GM04504 (cell line): ENCODE results near the gene NDOR1.
A peak's percentile ranks its signal among the peaks of the same experiment; 100 is the strongest.
"Not testable (repeated sequence)": the region's sequence is repeated elsewhere in the genome, so short reads cannot be mapped to it uniquely, and the experiment has no call there.

Experiments
- DNase-seq: peaks from one replicate; pipeline ENCODE4 v3.0.0-alpha.2; 2012; ENCODE audit warnings: low read depth

Gene NDOR1

DNA sequence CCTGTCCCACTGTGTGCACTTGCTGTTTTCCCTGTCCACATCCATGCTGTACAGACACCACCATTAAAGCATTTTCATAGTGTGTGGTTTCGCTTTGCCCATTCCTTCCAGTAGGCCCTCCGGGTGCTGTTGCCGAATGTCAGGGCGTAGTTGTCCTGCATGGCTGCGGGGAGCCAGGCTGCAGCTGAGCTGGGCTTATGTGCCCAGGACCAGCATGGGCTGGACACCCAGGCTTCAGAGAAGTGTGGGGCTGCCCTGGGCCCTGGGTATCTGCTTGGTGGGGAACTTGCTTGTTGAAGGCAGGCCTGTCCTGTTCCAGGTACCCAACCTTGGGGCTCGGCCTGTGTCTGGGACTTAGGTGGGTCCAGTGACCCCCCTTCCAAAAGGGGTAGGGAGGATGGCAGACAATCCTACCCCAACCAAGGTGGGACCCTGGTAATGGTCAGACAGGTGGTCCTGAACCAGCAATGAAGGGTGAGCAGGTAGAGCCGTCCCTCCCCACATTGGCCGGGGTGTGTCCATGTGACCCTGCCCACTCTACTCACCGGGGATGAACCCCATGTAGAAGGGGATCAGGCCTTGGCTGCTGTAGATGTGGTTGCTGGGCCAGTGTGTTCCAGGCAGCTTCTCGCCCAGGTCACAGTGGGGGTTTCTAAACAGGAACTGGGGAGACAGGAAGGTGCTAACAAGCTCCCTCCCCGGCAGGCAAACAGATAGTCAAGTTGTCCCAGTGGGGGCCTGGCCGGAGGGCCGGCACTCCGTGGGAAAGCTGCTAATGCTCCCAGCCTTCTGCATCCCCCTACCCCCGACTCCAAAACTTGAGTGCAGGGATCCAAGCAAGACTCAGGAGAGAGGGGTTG, 38.4 kb downstream of the NDOR1 start:
- no peak for DNase-seq

GRCh38 chr9:137244486-137245449, 39.3 kb downstream of the NDOR1 start:
- no peak for DNase-seq

DNA sequence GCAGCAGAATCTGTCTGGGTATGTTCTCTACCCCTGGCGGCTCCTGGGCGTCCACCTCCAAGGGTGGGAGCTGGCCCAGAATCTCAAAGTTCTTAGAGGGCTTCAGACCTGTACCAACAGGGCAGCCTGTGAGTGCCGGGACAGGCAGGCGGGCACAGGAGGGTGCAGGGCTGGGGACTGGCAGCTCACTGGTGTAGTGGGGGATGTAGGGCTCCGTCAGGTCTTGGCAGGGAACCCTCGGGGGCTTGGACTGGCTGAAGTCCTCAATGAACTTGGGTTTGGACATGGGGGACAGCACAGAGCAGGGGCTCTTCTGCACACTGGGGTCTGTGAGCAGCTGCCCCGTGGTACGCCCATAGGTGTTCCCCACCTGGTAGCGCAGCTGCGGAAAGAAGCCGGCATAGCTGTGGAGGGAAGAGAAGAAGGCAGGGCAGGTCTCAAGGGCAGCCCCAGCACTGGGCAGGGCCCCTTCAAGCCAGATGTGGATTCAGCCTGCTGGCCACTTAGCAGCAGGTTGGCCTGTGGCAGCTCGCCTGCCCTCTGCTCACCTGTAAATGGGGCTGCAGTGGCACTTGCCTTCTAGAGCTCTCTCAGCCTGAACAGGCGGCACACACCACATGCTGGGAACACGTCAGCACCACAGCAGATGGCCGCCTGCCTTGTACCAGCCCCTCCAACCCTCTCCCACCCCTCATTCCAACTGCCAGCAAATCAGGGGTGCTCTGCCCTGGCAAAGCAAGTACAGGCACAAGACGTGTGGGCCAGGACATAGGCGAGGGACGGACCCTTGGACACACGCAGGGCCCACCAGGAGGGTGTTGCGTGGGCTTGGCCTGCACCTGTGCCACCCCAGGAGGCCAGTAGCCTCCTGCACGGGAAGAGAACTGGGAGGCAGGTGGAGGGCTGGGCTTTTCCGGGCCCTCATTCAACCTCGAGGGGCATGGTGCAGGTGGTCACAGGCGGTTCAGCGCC, 40.2 kb downstream of the NDOR1 start:
- no peak for DNase-seq

GRCh38 chr9:137247135-137247915, 41.8 kb downstream of the NDOR1 start:
- no peak for DNase-seq

DNA sequence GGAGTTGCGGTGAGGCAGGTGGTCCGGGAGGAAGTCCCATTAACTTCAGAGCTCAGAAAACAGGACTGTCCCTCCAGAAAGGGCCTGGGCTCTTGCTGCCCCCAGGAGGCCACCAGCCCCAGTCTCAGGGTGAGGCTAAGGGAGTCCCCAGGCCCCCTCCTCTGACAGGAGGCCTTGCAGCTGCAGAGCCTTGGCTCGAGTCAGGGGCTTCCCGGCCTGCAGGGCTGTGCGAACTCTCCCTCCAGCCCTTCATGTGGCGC, 42.3 kb downstream of the NDOR1 start:
- DNase-seq = no peak

DNA sequence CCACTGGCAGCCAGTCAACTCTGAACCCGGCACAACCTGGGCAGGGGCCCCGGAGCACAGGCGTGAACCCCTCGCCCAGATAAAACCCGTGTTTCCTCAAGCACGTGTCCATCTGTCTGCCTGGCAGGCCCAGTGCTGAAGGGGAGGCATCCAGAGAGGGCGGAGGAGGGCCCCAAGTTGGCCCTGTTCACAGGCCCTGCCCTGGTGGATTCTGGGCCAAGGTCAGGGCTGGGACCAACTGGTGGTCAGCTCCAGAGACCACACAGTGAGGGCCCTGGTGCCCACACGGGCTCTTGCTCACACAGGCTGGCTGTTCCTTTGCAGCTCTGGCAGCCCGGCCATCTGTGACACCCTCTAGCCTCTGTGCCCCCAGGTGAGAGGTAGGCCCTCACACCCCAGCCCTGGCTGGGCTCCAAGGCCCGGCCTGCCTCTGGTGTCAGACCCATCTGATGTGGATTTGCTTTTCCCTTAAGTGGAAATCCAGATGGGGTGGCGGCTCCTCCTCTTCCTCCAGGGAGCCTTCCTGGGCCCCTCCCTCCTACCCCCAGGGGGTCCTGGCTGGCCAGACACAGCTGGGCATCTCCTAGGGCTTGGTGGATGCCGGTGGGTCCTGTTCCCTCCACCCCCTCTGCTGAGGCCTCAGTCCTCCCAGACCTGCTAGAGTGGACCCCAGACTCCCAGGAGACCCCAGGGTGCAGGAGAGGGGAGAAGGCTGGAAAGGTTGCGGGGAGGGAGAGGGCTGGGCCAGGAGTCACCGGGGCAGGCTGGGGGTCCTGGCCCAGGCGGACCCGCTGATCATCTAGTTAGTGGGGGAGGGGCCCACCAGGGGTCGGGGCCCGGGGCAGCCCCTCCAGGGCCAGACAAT, 45.1 kb downstream of the NDOR1 start:
- no peak for DNase-seq

- no peak for DNase-seq
Observed at GRCh38 chr9:137251194-137251461, 45.6 kb downstream of the NDOR1 start, which contains the start of gene STPG3. Gene STPG3, plus strand, starts transcription at chr9:137251286. Its CDS starts 1 bp downstream, at chr9:137251287.

- no peak for DNase-seq
Observed at GRCh38 chr9:137251490-137252268, 46.2 kb downstream of the NDOR1 start.

- DNase-seq = no peak
Observed at GRCh38 chr9:137252555-137253506, 47.3 kb downstream of the NDOR1 start.

DNA sequence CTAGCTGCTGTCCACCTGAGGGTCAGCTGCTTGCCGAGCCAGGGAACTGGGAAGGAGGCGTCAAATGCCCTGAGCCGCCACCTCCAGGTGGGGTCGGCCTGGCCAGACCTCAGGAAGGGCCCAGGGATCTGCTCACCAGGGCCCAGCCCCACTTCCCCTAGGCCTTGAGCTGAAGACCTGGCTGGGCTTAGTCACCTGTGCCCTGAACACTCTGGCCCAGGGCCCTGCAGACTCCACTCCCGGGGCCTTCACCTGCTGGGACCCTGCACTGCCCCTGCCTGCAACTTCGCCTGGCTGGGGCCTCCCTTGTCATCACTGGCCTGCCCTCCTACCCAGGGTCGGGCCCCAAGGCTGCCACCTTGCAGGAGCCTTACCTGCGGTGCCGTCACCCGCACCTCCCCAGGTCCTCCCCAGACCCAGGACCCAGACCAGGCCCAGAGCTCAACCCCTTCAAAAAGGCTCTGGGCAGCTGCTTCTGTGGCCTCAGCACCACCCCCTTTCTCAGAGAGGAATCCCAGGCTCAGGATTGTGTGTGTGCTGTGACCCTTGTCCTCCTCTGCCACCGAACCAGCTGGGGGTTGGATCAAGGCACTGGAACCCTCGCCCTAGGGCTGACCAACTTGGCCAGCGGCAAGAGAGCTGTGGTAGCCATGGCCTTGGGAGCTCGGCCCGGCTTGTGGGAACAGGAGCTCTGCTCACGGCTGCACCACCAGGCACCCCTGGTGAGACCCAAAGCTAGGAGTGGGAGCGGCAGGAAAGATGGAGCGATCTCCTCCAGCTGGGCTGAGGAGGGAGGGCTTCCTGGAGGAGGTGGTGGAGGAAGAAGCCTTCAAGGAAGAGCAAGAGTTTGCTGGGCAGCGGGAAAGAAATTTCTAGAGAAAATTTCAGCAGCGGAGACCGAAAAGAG, 48.5 kb downstream of the NDOR1 start:
- DNase-seq = no peak

- peak; percentile 76 for DNase-seq
Observed at GRCh38 chr9:137254624-137255447, 49.3 kb downstream of the NDOR1 start, which contains the start of gene NELFB. Gene NELFB, plus strand, starts transcription at chr9:137255327.

GRCh38 chr9:137255448-137256114, 50.1 kb downstream of the NDOR1 start:
- no peak for DNase-seq

GRCh38 chr9:137256362-137256761, 50.9 kb downstream of the NDOR1 start:
- no peak for DNase-seq

GRCh38 chr9:137256856-137257255, 51.4 kb downstream of the NDOR1 start:
- no peak for DNase-seq

GRCh38 chr9:137262173-137262908, 56.8 kb downstream of the NDOR1 start:
- not testable (repeated sequence) for DNase-seq
